OCI-LY1 (cell line): ENCODE results near the gene NACC2.

ENCODE experiments used
- H2AFZ ChIP-seq: fragments of 200-600 bp; sonication (generic), shearing (Covaris generic); 2 replicates; pipeline ENCODE4 v1.6.0; 2014; ENCODE audit warnings: antibody characterized with exemption, mild to moderate bottlenecking, low read length
- H3F3A ChIP-seq: fragments of 200-600 bp; sonication (generic), shearing (Covaris generic); 2 replicates; pipeline ENCODE4 v1.6.0; 2014; ENCODE audit warnings: mild to moderate bottlenecking, antibody characterized with exemption, low read length, moderate library complexity; ENCODE audit not compliant: insufficient read depth
- H3K27ac ChIP-seq: fragments of 200-600 bp; sonication (generic); 2 replicates; pipeline ENCODE4 v1.5.1; 2014; ENCODE audit warnings: low read length, mixed run types, mild to moderate bottlenecking, low read depth; ENCODE audit not compliant: poor library complexity, severe bottlenecking
- H3K27me3 ChIP-seq: fragments of 200-600 bp; sonication (generic); 2 replicates; pipeline ENCODE4 v1.6.0; 2014; ENCODE audit warnings: antibody characterized with exemption, mild to moderate bottlenecking, low read length, moderate library complexity; ENCODE audit not compliant: insufficient read depth
- H3K36me3 ChIP-seq: fragments of 200-600 bp; sonication (generic); 2 replicates; pipeline ENCODE4 v1.6.1; 2014; ENCODE audit warnings: mild to moderate bottlenecking, antibody characterized with exemption, low read length, moderate library complexity, mixed read lengths; ENCODE audit not compliant: insufficient read depth
- H3K4me1 ChIP-seq: fragments of 200-600 bp; sonication (generic); 2 replicates; pipeline ENCODE4 v1.5.1; 2014; ENCODE audit warnings: mild to moderate bottlenecking, low read length, moderate library complexity; ENCODE audit not compliant: insufficient read depth, severe bottlenecking
- H3K4me2 ChIP-seq: fragments of 200-600 bp; sonication (generic), shearing (Covaris generic); 2 replicates; pipeline ENCODE4 v1.6.1; 2014; ENCODE audit warnings: low read length
- H3K4me3 ChIP-seq: fragments of 200-600 bp; sonication (generic); 2 replicates; pipeline ENCODE4 v1.5.1; 2014; ENCODE audit warnings: low read length, low read depth, mild to moderate bottlenecking, mixed read lengths; ENCODE audit not compliant: poor library complexity, severe bottlenecking
- H3K79me2 ChIP-seq: fragments of 200-600 bp; shearing (Covaris generic); 2 replicates; pipeline ENCODE4 v1.6.1; 2016; ENCODE audit warnings: mixed run types, low read length, mixed read lengths; ENCODE audit not compliant: insufficient read depth
- H3K9ac ChIP-seq: fragments of 200-600 bp; sonication (generic), shearing (Covaris generic); 2 replicates; pipeline ENCODE4 v1.6.1; 2014; ENCODE audit warnings: mild to moderate bottlenecking, low read length, mixed read lengths
- H3K9me2 ChIP-seq: fragments of 200-600 bp; sonication (generic), shearing (Covaris generic); 2 replicates; pipeline ENCODE4 v1.6.1; 2014; ENCODE audit warnings: low read depth, mild to moderate bottlenecking, low read length, mixed read lengths
- H3K9me3 ChIP-seq: fragments of 200-600 bp; shearing (Covaris generic); 2 replicates; pipeline ENCODE4 v1.6.1; 2014; ENCODE audit warnings: low read length, mixed read lengths
- H4K20me1 ChIP-seq: fragments of 200-600 bp; sonication (generic), shearing (Covaris generic); 2 replicates; pipeline ENCODE4 v1.6.0; 2016; ENCODE audit warnings: mild to moderate bottlenecking, low read length; ENCODE audit not compliant: insufficient read depth
- CTCF ChIP-seq: fragments of 200-600 bp; sonication (generic), shearing (Covaris generic); IDR thresholded peaks from 2 replicates; pipeline ENCODE4 v1.5.1; 2017; ENCODE audit warnings: mild to moderate bottlenecking, antibody characterized with exemption, low read length, moderate library complexity, mixed read lengths
- EZH2 ChIP-seq: fragments of 200-600 bp; sonication (generic), shearing (Covaris generic); IDR thresholded peaks from 2 replicates; pipeline ENCODE4 v1.8.0; 2017; ENCODE audit warnings: borderline replicate concordance, mixed run types, mild to moderate bottlenecking, antibody characterized with exemption, low read length, moderate library complexity, mixed read lengths

NACC2 gene

GRCh38 chr9:136127313-136127712, 32.2 kb upstream of the NACC2 start:
- no peak overlapping the region for H3K27ac ChIP-seq
- H3K9me3 ChIP-seq = no peaks in the 10 kb centered on the region
- no peak overlapping the region for H3K9ac ChIP-seq
- H3K79me2 ChIP-seq = no peaks in the 10 kb centered on the region
- no peaks in the 10 kb centered on the region for H4K20me1 ChIP-seq
- TF ChIP-seq CTCF (no peak), EZH2 (no peak)
- H3K27me3 ChIP-seq = peaks cover 13% of the 10 kb centered on the region
- no peak overlapping the region for H3K4me2 ChIP-seq
- no peaks in the 10 kb centered on the region for H3K4me1 ChIP-seq
- H3K9me2 ChIP-seq = no peaks in the 10 kb centered on the region
- H3F3A ChIP-seq = no peaks in the 10 kb centered on the region
- H3K4me3 ChIP-seq = no peak overlapping the region
- no peaks in the 10 kb centered on the region for H3K36me3 ChIP-seq
- H2AFZ ChIP-seq = no peak overlapping the region

- no peak for TF ChIP-seq EZH2
- TF ChIP-seq CTCF = no peak
- H3K4me1 ChIP-seq = no peaks in the 10 kb centered on the region
- H3K27ac ChIP-seq = no peak overlapping the region
- H3K27me3 ChIP-seq = peaks cover 13% of the 10 kb centered on the region
- no peak overlapping the region for H3K4me3 ChIP-seq
- no peaks in the 10 kb centered on the region for H3K36me3 ChIP-seq
- H3K9me3 ChIP-seq = no peaks in the 10 kb centered on the region
- no peaks in the 10 kb centered on the region for H3F3A ChIP-seq
- no peak overlapping the region for H2AFZ ChIP-seq
- H3K4me2 ChIP-seq = no peak overlapping the region
- no peaks in the 10 kb centered on the region for H4K20me1 ChIP-seq
- H3K79me2 ChIP-seq = no peaks in the 10 kb centered on the region
- no peak overlapping the region for H3K9ac ChIP-seq
- H3K9me2 ChIP-seq = no peaks in the 10 kb centered on the region
These were observed 30.0 kb upstream of the NACC2 start for GRCh38 chr9:136124976-136125692.

GRCh38 chr9:136122425-136123383, 27.6 kb upstream of the NACC2 start:
- TF ChIP-seq EZH2 (no peak), CTCF (peak; percentile 96)
- Histone ChIP-seq H3K27ac (no peak overlapping the region), H2AFZ (no peak overlapping the region)

More at GRCh38 chr9:136122425-136123383, 27.6 kb upstream of the NACC2 start:
- no peaks in the 10 kb centered on the region for H4K20me1 ChIP-seq
- H3K36me3 ChIP-seq = no peaks in the 10 kb centered on the region
- no peak overlapping the region for H3K4me3 ChIP-seq
- no peaks in the 10 kb centered on the region for H3K9me3 ChIP-seq
- no peaks in the 10 kb centered on the region for H3K9me2 ChIP-seq
- H3K79me2 ChIP-seq = no peaks in the 10 kb centered on the region
- peaks cover 13% of the 10 kb centered on the region for H3K27me3 ChIP-seq
- no peaks in the 10 kb centered on the region for H3F3A ChIP-seq
- no peak overlapping the region for H3K4me2 ChIP-seq
- H3K9ac ChIP-seq = no peak overlapping the region
- H3K4me1 ChIP-seq = peaks cover 8% of the 10 kb centered on the region
